ENCODE measurements around the gene PQBP1.

DNA sequence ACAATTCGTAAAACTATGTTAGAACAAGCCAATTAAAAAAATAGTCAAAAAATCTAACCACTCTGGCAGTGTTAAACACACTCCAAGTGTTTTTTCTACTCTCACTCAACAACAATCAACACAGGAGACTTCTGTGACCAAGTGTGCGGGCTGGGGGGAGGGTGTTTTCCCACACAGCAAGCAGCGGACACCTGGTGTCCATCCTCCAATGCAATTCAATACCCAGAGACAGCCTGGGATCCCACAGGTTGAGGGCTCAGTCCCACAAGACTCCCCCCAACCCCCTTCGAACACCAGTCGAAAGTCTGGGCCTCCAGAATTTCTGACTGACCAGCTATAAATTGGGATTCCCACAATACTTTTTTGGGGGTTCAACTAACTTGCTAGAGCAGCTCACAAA is 29.4 kb downstream of the PQBP1 start:
- TF ChIP-seq FOSL1 (CRISPR knock-in tag; IDR thresholded peaks at IDR 0.05; ENCODE audit: borderline replicate concordance) (no peak), STAT5B (CRISPR knock-in tag; IDR thresholded peaks at IDR 0.05) (no peak), ZNF234 (CRISPR knock-in tag; conservative IDR thresholded peaks at IDR 0.05) (no peak), ZNF17 (CRISPR knock-in tag; IDR thresholded peaks at IDR 0.05) (no peak), SMARCC2 (IDR thresholded peaks at IDR 0.05) (no peak), HOXD1 (CRISPR knock-in tag; IDR thresholded peaks at IDR 0.05) (no peak), KDM5B (CRISPR knock-in tag; IDR thresholded peaks at IDR 0.05; ENCODE audit: borderline replicate concordance) (no peak), HOXA7 (CRISPR knock-in tag; IDR thresholded peaks at IDR 0.05) (no peak)
- TF ChIP-seq, protein P1, sequence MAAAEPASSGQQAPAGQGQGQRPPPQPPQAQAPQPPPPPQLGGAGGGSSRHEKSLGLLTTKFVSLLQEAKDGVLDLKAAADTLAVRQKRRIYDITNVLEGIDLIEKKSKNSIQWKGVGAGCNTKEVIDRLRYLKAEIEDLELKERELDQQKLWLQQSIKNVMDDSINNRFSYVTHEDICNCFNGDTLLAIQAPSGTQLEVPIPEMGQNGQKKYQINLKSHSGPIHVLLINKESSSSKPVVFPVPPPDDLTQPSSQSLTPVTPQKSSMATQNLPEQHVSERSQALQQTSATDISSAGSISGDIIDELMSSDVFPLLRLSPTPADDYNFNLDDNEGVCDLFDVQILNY (CRISPR knock-in tag; conservative IDR thresholded peaks at IDR 0.05) = no peak
- TF ChIP-seq, protein P2, sequence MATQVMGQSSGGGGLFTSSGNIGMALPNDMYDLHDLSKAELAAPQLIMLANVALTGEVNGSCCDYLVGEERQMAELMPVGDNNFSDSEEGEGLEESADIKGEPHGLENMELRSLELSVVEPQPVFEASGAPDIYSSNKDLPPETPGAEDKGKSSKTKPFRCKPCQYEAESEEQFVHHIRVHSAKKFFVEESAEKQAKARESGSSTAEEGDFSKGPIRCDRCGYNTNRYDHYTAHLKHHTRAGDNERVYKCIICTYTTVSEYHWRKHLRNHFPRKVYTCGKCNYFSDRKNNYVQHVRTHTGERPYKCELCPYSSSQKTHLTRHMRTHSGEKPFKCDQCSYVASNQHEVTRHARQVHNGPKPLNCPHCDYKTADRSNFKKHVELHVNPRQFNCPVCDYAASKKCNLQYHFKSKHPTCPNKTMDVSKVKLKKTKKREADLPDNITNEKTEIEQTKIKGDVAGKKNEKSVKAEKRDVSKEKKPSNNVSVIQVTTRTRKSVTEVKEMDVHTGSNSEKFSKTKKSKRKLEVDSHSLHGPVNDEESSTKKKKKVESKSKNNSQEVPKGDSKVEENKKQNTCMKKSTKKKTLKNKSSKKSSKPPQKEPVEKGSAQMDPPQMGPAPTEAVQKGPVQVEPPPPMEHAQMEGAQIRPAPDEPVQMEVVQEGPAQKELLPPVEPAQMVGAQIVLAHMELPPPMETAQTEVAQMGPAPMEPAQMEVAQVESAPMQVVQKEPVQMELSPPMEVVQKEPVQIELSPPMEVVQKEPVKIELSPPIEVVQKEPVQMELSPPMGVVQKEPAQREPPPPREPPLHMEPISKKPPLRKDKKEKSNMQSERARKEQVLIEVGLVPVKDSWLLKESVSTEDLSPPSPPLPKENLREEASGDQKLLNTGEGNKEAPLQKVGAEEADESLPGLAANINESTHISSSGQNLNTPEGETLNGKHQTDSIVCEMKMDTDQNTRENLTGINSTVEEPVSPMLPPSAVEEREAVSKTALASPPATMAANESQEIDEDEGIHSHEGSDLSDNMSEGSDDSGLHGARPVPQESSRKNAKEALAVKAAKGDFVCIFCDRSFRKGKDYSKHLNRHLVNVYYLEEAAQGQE (IDR thresholded peaks at IDR 0.05; ENCODE audit: borderline replicate concordance in 1 of 2, low read depth in 1 of 2, low read length in 2 of 2) = no peak
- TF ChIP-seq, protein P3, sequence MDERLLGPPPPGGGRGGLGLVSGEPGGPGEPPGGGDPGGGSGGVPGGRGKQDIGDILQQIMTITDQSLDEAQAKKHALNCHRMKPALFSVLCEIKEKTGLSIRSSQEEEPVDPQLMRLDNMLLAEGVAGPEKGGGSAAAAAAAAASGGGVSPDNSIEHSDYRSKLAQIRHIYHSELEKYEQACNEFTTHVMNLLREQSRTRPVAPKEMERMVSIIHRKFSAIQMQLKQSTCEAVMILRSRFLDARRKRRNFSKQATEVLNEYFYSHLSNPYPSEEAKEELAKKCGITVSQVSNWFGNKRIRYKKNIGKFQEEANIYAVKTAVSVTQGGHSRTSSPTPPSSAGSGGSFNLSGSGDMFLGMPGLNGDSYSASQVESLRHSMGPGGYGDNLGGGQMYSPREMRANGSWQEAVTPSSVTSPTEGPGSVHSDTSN (CRISPR knock-in tag; IDR thresholded peaks at IDR 0.05) = no peak
- TF ChIP-seq, protein P4, sequence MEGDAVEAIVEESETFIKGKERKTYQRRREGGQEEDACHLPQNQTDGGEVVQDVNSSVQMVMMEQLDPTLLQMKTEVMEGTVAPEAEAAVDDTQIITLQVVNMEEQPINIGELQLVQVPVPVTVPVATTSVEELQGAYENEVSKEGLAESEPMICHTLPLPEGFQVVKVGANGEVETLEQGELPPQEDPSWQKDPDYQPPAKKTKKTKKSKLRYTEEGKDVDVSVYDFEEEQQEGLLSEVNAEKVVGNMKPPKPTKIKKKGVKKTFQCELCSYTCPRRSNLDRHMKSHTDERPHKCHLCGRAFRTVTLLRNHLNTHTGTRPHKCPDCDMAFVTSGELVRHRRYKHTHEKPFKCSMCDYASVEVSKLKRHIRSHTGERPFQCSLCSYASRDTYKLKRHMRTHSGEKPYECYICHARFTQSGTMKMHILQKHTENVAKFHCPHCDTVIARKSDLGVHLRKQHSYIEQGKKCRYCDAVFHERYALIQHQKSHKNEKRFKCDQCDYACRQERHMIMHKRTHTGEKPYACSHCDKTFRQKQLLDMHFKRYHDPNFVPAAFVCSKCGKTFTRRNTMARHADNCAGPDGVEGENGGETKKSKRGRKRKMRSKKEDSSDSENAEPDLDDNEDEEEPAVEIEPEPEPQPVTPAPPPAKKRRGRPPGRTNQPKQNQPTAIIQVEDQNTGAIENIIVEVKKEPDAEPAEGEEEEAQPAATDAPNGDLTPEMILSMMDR (CRISPR knock-in tag; IDR thresholded peaks at IDR 0.05) = no peak
- TF ChIP-seq, protein P5, sequence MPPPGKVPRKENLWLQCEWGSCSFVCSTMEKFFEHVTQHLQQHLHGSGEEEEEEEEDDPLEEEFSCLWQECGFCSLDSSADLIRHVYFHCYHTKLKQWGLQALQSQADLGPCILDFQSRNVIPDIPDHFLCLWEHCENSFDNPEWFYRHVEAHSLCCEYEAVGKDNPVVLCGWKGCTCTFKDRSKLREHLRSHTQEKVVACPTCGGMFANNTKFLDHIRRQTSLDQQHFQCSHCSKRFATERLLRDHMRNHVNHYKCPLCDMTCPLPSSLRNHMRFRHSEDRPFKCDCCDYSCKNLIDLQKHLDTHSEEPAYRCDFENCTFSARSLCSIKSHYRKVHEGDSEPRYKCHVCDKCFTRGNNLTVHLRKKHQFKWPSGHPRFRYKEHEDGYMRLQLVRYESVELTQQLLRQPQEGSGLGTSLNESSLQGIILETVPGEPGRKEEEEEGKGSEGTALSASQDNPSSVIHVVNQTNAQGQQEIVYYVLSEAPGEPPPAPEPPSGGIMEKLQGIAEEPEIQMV (CRISPR knock-in tag; IDR thresholded peaks at IDR 0.05; ENCODE audit: low read depth) = no peak
- TF ChIP-seq, protein P6, sequence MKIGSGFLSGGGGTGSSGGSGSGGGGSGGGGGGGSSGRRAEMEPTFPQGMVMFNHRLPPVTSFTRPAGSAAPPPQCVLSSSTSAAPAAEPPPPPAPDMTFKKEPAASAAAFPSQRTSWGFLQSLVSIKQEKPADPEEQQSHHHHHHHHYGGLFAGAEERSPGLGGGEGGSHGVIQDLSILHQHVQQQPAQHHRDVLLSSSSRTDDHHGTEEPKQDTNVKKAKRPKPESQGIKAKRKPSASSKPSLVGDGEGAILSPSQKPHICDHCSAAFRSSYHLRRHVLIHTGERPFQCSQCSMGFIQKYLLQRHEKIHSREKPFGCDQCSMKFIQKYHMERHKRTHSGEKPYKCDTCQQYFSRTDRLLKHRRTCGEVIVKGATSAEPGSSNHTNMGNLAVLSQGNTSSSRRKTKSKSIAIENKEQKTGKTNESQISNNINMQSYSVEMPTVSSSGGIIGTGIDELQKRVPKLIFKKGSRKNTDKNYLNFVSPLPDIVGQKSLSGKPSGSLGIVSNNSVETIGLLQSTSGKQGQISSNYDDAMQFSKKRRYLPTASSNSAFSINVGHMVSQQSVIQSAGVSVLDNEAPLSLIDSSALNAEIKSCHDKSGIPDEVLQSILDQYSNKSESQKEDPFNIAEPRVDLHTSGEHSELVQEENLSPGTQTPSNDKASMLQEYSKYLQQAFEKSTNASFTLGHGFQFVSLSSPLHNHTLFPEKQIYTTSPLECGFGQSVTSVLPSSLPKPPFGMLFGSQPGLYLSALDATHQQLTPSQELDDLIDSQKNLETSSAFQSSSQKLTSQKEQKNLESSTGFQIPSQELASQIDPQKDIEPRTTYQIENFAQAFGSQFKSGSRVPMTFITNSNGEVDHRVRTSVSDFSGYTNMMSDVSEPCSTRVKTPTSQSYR (CRISPR knock-in tag; IDR thresholded peaks at IDR 0.05; ENCODE audit: borderline replicate concordance) = no peak
